Thyroid gland (tissue), 4 donors: ENCODE data around the gene SFXN2.

ENCODE experiments used
- POLR2A ChIP-seq, 2 donors: fragments of 450-650 bp; IDR thresholded peaks; one replicate each; pipeline ENCODE4 v1.6.1; 2017; ENCODE audit warnings: antibody characterized with exemption in 2 of 2, mild to moderate bottlenecking in 2 of 2, moderate library complexity in 1 of 2
- TF ChIP-seq, protein P1 (sequence below), 6 experiments: fragments of 200-600 bp in 3 of 6; fragments of 450-650 bp in 3 of 6; sonication (generic) in 3 of 6; IDR thresholded peaks; one replicate each; pipeline ENCODE4 v1.5.1; 2016 to 2019; ENCODE audit warnings: antibody characterized with exemption in 6 of 6, mild to moderate bottlenecking in 2 of 6, inconsistent platforms in 1 of 6, moderate library complexity in 1 of 6

DNA sequence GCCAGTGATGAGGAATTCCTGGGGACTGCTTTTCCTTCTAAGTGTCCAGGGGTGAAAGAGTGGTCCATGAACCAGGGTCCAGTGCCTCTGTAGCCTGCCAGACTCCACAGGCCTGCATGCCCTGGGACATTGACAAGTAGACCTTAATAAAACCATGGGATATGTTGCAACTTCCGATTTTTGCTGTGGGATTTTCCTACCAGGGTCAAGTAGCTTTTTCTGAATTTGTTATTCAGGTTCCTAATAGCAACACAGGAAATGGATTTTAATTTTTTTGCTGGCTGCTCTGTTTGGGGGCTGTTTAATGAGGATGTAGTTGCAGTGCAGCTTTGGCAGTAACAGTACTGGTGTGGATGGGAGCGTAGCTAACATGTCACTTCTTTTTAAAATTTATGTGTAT lies 71.4 kb downstream of the SFXN2 start:
- TF ChIP-seq, protein P1, sequence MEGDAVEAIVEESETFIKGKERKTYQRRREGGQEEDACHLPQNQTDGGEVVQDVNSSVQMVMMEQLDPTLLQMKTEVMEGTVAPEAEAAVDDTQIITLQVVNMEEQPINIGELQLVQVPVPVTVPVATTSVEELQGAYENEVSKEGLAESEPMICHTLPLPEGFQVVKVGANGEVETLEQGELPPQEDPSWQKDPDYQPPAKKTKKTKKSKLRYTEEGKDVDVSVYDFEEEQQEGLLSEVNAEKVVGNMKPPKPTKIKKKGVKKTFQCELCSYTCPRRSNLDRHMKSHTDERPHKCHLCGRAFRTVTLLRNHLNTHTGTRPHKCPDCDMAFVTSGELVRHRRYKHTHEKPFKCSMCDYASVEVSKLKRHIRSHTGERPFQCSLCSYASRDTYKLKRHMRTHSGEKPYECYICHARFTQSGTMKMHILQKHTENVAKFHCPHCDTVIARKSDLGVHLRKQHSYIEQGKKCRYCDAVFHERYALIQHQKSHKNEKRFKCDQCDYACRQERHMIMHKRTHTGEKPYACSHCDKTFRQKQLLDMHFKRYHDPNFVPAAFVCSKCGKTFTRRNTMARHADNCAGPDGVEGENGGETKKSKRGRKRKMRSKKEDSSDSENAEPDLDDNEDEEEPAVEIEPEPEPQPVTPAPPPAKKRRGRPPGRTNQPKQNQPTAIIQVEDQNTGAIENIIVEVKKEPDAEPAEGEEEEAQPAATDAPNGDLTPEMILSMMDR (IDR thresholded peaks at IDR 0.05), result no peak
- no peak for TF ChIP-seq POLR2A (IDR thresholded peaks at IDR 0.05)
